Caco-2 (cell line): ENCODE data around the gene CIAO2A. TPM values are rescaled to one million over a fixed set of nuclear protein-coding genes. Genes with fewer than 3 reads are reported as not detected.

Source experiments
- BruUV-seq: library from RNA; stranded (reverse); fragments of 400-500 nt; replicated peaks from 2 replicates; lab custom pipeline; 2021; lab: Mats Ljungman, UMichigan
- CTCF ChIA-PET: fragments of 300-600 bp; sonication (Branson Sonifier 250); formaldehyde crosslinking; loops from one replicate; lab custom pipeline; 2022; ENCODE audit warnings: antibody characterized with exemption; lab: Charles Lee
- POLR2A ChIA-PET: fragments of 300-600 bp; sonication (Branson Sonifier 250); formaldehyde crosslinking; loops from one replicate; lab custom pipeline; 2022; ENCODE audit warnings: antibody characterized with exemption; lab: Charles Lee
- DNase-seq, 2 experiments: peaks; one replicate each; pipeline versions ENCODE4 v3.0.0 to v3.0.0-alpha.2; 2020 to 2022
- H3K27me3 ChIP-seq: replicated peaks from 2 replicates; pipeline ENCODE4 v1.6.0; 2011; ENCODE audit warnings: low read length; ENCODE audit not compliant: control insufficient read depth, insufficient read depth
- H3K36me3 ChIP-seq: 2 replicates; pipeline ENCODE4 v1.5.1; 2011; ENCODE audit warnings: low read length; ENCODE audit not compliant: control insufficient read depth, insufficient read depth
- H3K4me1 ChIP-seq: fragments of 250-450 bp; sonication (Bioruptor Pico); 2 replicates; pipeline ENCODE4 v1.5.1; 2020; ENCODE audit warnings: mild to moderate bottlenecking
- H3K4me3 ChIP-seq: 2 replicates; pipeline ENCODE4 v1.5.1; 2011; ENCODE audit warnings: low read depth, mild to moderate bottlenecking, control low read depth, low read length
- H3K9me3 ChIP-seq: fragments of 250-450 bp; sonication (Bioruptor Pico); 2 replicates; pipeline ENCODE4 v1.5.1; 2020; ENCODE audit warnings: mild to moderate bottlenecking, moderate library complexity
- H3K27ac Mint-ChIP-seq: one replicate; pipeline ENCODE4 v1.8.0; 2022; ENCODE audit warnings: mixed read lengths; ENCODE audit not compliant: unreplicated experiment
- H3K27me3 Mint-ChIP-seq: one replicate; pipeline ENCODE4 v1.8.0; 2022; ENCODE audit warnings: mixed read lengths; ENCODE audit not compliant: insufficient read depth, unreplicated experiment
- H3K36me3 Mint-ChIP-seq: one replicate; pipeline ENCODE4 v1.8.0; 2022; ENCODE audit warnings: mild to moderate bottlenecking, mixed read lengths; ENCODE audit not compliant: insufficient read depth, unreplicated experiment
- H3K4me1 Mint-ChIP-seq: one replicate; pipeline ENCODE4 v1.8.0; 2022; ENCODE audit warnings: low read depth, mixed read lengths; ENCODE audit not compliant: unreplicated experiment
- H3K4me3 Mint-ChIP-seq: one replicate; pipeline ENCODE4 v1.8.0; 2022; ENCODE audit warnings: mild to moderate bottlenecking, moderate library complexity, mixed read lengths; ENCODE audit not compliant: unreplicated experiment
- H3K9me3 Mint-ChIP-seq: one replicate; pipeline ENCODE4 v1.8.0; 2022; ENCODE audit warnings: mixed read lengths; ENCODE audit not compliant: unreplicated experiment
- intact Hi-C: fragments of 100-400 bp; cut with micrococcal nuclease; formaldehyde crosslinking; loops from one replicate; pipeline ENCODE4 v1.10.0; 2022; ENCODE audit not compliant: unreplicated experiment
- total RNA-seq: library from RNA; stranded (reverse); gene quantifications from 2 replicates; pipeline ENCODE4 v1.2.3, GENCODE V29; 2022
- TF ChIP-seq, protein P1 (sequence below), 2 experiments: fragments of 200-600 bp in 1 of 2; IDR thresholded peaks; 1 replicate in 1 of 2; 2 replicates in 1 of 2; pipeline versions ENCODE4 v1.5.1 to v1.8.0; 2011 to 2022; ENCODE audit warnings: antibody characterized with exemption in 1 of 2, control low read depth in 1 of 2, inconsistent platforms in 1 of 2, low read depth in 1 of 2, low read length in 1 of 2, mild to moderate bottlenecking in 1 of 2, moderate library complexity in 1 of 2; ENCODE audit not compliant: insufficient read depth in 1 of 2, severe bottlenecking in 1 of 2, unreplicated experiment in 1 of 2

Gene CIAO2A
- total RNA-seq, 1 experiment from 2014 or later = 61.6 TPM

DNA sequence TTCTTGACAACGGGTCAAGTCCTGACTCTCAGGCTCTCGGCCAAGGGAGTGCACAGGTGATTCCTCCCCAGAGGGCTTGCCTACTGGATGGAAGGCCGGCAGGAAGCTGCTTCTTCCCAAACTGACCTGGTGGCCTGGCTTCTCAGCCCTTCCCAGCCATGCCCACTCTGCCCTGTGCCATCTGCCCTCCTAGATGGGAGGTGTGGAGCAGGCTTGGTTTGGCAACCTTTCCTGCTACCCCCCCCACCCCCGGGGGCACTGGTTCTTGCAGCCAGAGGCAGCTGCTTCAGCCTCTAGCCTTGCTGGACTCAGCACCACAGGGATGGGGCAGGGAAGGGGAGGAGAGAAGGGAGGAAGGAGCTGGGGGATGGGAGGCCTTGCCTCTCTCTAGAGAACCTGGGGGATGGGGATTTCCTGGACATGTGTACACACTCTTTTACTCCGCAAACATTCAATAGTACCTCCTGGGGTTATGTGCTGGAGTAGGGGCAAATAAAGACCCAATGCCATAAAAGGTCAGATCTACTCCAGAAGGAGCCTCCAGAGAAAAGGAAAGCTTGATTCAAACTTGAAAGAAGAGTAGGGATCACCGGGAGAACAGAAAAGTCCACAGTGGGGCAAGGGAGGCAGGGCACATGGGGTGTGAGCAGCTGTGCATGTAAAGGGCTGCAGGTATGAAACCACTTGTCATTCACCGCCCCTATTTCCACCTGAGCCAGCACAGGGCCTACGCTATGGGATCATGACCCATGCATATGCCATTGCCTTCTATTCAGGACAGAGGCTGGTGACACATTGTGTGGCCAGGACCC is 43.2 kb downstream of the CIAO2A start:
- no peaks in the 10 kb centered on the region for H3K9me3 Mint-ChIP-seq
- Histone ChIP-seq H3K4me3 (no peak overlapping the region), H3K36me3 (no peaks in the 10 kb centered on the region), H3K27me3 (no peaks in the 10 kb centered on the region), H3K9me3 (no peaks in the 10 kb centered on the region), H3K4me1 (peaks cover 20% of the 10 kb centered on the region)
- DNase-seq = peak; percentile 29 to 49
- no peaks in the 10 kb centered on the region for H3K36me3 Mint-ChIP-seq
- no peak overlapping the region for H3K27ac Mint-ChIP-seq
- BruUV-seq = no TSS peak
- ChIA-PET POLR2A (no interaction called here), CTCF (interaction anchor here (1.7 kb wide), 1 partner anchor 17 kb away, joined by 4 read pairs; no protein-coding TSS in a partner anchor)
- TF ChIP-seq, protein P1, sequence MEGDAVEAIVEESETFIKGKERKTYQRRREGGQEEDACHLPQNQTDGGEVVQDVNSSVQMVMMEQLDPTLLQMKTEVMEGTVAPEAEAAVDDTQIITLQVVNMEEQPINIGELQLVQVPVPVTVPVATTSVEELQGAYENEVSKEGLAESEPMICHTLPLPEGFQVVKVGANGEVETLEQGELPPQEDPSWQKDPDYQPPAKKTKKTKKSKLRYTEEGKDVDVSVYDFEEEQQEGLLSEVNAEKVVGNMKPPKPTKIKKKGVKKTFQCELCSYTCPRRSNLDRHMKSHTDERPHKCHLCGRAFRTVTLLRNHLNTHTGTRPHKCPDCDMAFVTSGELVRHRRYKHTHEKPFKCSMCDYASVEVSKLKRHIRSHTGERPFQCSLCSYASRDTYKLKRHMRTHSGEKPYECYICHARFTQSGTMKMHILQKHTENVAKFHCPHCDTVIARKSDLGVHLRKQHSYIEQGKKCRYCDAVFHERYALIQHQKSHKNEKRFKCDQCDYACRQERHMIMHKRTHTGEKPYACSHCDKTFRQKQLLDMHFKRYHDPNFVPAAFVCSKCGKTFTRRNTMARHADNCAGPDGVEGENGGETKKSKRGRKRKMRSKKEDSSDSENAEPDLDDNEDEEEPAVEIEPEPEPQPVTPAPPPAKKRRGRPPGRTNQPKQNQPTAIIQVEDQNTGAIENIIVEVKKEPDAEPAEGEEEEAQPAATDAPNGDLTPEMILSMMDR (IDR thresholded peaks at IDR 0.05; ENCODE audit: insufficient read depth in 1 of 2, low read depth in 1 of 2, low read length in 1 of 2, severe bottlenecking in 1 of 2, unreplicated experiment in 1 of 2) = no peak
- no peaks in the 10 kb centered on the region for H3K27me3 Mint-ChIP-seq
- H3K4me3 Mint-ChIP-seq = no peak overlapping the region
- intact Hi-C loops = no loop called here
- H3K4me1 Mint-ChIP-seq = peaks cover 17% of the 10 kb centered on the region

DNA sequence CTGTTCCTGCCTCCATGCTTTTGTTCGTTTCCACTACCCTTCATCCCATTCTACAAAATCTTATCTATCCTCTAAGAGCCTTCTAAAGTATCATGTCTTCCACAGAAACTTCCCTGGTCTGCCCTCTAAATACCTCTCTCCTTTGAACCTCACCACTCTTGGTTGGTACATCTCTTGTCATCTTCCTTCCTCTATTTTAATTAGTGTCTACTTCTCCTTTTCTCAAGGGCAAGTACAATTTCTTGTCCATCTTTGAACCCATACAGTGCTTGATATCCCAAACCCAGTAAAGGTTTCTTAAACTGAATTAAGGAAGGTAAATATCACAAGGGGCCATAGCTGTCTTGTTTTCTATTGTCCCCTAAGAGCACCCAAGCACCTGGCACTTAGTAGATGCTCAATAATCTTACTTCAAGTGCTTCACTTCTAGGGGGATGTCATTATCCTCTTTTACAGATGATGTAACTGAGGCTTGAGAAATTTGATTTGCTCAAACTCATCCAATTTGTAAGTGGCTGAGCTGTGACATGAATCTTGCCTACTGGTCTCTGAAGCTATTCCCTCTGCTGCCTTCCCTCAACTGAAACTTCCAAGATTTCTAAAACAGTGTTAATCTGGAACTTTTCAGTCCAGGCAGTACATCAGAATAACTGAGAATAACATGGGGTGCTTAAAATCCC is 44.7 kb downstream of the CIAO2A start:
- H3K4me3 ChIP-seq = no peak overlapping the region
- no peaks in the 10 kb centered on the region for H3K9me3 Mint-ChIP-seq
- no peaks in the 10 kb centered on the region for H3K27me3 ChIP-seq
- no peak overlapping the region for H3K4me3 Mint-ChIP-seq
- H3K4me1 ChIP-seq = peaks cover 20% of the 10 kb centered on the region
- H3K27me3 Mint-ChIP-seq = no peaks in the 10 kb centered on the region
- no peak for DNase-seq
- no peaks in the 10 kb centered on the region for H3K9me3 ChIP-seq
- no peaks in the 10 kb centered on the region for H3K36me3 Mint-ChIP-seq
- CTCF ChIA-PET = interaction anchor here (0.6 kb wide), 1 partner anchor 20 kb away, joined by 3 read pairs; no protein-coding TSS in a partner anchor
- BruUV-seq = no TSS peak
- H3K4me1 Mint-ChIP-seq = peaks cover 17% of the 10 kb centered on the region
- TF ChIP-seq, protein P1 (IDR thresholded peaks at IDR 0.05; ENCODE audit: insufficient read depth in 1 of 2, low read depth in 1 of 2, low read length in 1 of 2, severe bottlenecking in 1 of 2, unreplicated experiment in 1 of 2) = no peak
- H3K27ac Mint-ChIP-seq = no peak overlapping the region
- H3K36me3 ChIP-seq = no peaks in the 10 kb centered on the region
- POLR2A ChIA-PET = no interaction called here
- intact Hi-C loops = loop anchor here (5.0 to 10.0 kb wide), 3 partner anchors 77 to 297 kb away; no protein-coding TSS in a partner anchor

- H3K27me3 ChIP-seq = no peaks in the 10 kb centered on the region
- no peaks in the 10 kb centered on the region for H3K9me3 Mint-ChIP-seq
- ChIA-PET POLR2A (no interaction called here), CTCF (interaction anchor here (0.6 to 2.0 kb wide), 10 partner anchors 15 to 1249 kb away, joined by 3 to 19 read pairs (median 4); partner anchors contain the start of gene CIAO2A)
- peak; percentile 51 to 84 for DNase-seq
- peaks cover 16% of the 10 kb centered on the region for H3K4me1 ChIP-seq
- BruUV-seq = no TSS peak
- no peaks in the 10 kb centered on the region for H3K36me3 ChIP-seq
- TF ChIP-seq, protein P1 (IDR thresholded peaks at IDR 0.05; ENCODE audit: insufficient read depth in 1 of 2, low read depth in 1 of 2, low read length in 1 of 2, severe bottlenecking in 1 of 2, unreplicated experiment in 1 of 2) = peak; percentile 73 to 75
- peaks cover 12% of the 10 kb centered on the region for H3K4me1 Mint-ChIP-seq
- no peaks in the 10 kb centered on the region for H3K27me3 Mint-ChIP-seq
- H3K9me3 ChIP-seq = no peaks in the 10 kb centered on the region
- intact Hi-C loops = loop anchor here (1.0 to 10.0 kb wide), 4 partner anchors 74 to 294 kb away; no protein-coding TSS in a partner anchor
- peak within 1 kb of the TSS; percentile 67 for H3K4me3 Mint-ChIP-seq
- H3K4me3 ChIP-seq = peak within 1 kb of the TSS; percentile 35
- no peaks in the 10 kb centered on the region for H3K36me3 Mint-ChIP-seq
- no peak within 1 kb of the TSS for H3K27ac Mint-ChIP-seq
Measured at GRCh38 chr15:64046421-64047153, 47.1 kb downstream of the CIAO2A start, which contains the start of gene DAPK2. Gene DAPK2, minus strand, starts transcription at chr15:64046485. Its CDS starts 6,224 bp downstream, at chr15:64040261.
